GM19372 (cell line): Measurements from ENCODE around the gene CEACAM1.
"Not testable (repeated sequence)": the region's sequence is repeated elsewhere in the genome, so short reads cannot be mapped to it uniquely, and the experiment has no call there.

ENCODE experiments used
- ATAC-seq: cut with Tn5 transposase; IDR thresholded peaks from one replicate; pipeline ENCODE4 v1.9.1; 2021; ENCODE audit warnings: mild to moderate bottlenecking, low read depth, moderate library complexity; ENCODE audit not compliant: unreplicated experiment

The CEACAM1 gene

DNA sequence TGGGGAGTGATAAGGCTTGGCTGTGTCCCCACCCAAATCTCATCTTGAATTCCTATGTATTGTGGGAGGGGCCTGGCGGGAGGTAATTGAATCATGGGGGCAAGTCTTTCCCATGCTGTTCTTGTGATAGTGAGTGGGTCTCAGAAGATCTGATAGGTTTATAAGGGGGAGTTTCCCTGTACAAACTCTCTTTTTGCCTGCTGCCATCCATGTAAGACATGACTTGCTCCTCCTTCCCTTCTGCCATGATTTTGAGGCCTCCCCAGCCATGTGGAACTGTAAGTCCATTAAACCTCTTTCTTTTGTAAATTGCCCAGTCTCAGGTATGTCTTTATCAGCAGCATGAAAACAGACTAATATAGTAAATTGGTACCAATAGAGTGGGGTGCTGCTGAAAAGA lies 20.8 kb upstream of the CEACAM1 start:
- ATAC-seq, result not testable (repeated sequence)

DNA sequence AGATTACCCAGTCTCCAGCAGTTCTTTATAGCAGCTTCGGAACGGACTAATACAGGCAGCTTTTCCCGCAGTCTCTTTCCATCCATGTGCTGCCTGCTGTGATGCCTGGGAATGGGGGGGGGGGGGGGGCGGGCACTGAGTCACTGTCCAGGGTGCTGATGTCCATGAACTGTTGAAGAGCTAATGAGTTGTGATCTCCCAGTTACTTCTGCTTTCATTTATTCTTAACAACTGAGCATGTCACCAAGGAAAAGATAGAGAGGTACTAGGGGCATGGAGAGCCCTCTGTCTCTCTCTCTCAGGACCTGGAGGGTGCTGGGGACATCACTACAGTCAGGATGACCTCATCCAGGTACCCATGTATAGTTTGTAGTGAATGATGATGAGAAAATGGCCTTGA lies 20.3 kb upstream of the CEACAM1 start:
- ATAC-seq, result no peak

DNA sequence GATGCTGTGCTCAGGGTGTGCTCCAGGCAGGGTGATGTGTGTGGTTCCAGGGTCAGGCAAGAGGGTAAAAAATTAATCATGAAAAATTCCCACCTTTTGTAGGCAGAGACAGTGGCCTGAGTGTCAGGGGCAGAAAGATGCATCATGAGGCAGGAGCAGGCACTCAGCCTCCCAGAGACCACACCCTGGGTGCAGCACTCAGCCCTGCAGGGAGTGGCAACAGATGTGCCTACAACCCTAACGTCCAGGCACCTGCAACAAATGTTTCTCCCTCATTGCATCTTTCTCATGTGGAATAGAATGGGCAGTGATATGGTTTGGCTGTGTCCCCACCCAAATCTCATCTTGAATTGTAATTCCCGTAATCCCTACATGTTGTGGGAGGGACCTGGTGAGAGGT lies 19.6 kb upstream of the CEACAM1 start:
- ATAC-seq, result no peak

DNA sequence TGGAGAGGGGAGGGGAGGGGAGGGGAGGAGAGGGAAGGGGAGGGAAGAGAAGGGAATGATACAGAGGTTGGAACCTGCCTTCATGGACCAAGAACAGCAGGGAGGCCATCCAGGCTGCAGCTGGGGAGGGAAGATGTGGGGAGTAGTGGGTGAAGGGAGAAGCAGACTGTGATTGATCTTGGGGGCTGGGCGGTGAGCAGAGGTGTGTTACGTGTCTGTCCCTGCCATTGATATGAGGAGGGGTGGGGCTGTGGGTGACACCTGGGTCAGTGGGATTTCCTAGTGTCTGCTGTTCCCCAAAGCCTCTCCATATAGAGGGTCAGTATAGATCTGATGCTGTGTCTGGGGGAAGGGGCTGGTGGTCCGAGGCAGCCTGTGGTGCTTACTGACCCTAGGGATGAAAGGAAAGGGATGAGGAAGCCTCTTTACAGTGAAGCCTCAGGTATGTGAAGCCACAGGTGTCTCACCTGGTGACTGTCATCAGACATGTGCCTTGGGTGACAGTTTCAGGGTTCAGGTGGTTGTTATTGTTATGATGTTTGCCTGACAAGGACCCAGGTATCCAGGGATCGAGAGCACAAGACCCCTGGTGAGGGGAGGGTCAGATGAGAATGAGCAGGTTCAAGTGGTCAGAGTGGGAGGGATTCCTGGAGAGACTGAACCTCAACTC lies 18.7 kb upstream of the CEACAM1 start:
- no peak for ATAC-seq

DNA sequence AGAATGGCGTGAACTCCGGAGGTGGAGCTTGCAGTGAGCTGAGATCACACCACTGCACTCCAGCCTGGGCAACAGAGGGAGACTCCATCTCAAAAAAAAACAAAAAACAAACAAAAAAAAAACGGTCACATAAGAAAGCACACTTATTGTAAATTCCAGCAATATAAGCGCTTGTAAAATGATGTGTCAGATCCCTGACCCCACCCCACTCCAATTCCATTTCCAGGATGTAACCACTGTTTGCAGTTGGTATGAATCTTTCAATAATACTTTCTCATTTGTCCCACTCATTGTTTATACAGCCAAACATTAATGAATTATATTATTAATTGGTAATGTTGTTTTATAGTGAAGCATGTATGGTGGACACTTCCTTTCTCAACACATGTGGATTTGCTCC lies 15.9 kb upstream of the CEACAM1 start:
- ATAC-seq, result no peak

DNA sequence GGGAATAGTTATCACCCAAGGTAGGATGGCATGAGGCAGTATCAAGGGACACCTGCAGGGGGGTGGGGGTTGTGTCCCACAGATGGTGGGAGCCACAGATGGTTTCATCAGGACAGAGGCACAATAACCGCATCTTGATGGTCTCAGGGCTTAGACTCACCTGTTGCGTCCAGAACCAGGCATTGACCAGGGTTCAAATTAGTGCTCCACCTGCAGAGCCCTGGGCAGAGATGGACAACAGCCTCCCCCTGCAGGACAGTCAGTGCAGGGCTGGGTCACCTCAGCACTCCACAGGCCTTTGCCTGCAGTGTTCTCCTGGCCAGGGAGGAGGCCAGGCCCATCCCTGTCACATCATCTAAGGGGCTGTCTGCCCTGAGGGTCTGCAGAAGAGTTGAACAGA lies 14.5 kb upstream of the CEACAM1 start:
- ATAC-seq, result no peak

DNA sequence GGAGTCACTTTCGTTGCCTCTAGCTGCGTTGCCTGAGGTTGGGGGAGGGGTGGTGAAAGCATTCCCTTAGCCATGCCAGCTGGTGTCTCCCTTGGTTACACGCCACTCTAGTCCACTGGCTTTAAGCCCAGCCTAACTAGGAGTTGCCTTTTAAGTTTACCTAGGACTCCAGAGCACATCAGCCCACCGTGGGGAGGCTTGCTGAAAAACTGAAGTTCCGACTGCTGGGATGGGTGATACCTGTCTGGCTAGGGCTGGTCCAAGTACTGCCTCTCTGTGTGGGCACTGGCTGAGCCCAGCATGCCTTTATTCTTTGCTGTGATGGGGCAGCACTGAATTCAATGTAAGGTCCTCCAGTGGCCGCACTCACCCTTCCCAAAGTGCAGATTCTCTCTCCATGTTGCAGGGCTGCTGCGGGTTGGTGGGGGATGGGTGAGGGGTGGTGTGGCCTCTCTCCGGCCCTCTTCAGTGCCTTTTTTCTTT lies 11.8 kb upstream of the CEACAM1 start:
- ATAC-seq, result no peak

DNA sequence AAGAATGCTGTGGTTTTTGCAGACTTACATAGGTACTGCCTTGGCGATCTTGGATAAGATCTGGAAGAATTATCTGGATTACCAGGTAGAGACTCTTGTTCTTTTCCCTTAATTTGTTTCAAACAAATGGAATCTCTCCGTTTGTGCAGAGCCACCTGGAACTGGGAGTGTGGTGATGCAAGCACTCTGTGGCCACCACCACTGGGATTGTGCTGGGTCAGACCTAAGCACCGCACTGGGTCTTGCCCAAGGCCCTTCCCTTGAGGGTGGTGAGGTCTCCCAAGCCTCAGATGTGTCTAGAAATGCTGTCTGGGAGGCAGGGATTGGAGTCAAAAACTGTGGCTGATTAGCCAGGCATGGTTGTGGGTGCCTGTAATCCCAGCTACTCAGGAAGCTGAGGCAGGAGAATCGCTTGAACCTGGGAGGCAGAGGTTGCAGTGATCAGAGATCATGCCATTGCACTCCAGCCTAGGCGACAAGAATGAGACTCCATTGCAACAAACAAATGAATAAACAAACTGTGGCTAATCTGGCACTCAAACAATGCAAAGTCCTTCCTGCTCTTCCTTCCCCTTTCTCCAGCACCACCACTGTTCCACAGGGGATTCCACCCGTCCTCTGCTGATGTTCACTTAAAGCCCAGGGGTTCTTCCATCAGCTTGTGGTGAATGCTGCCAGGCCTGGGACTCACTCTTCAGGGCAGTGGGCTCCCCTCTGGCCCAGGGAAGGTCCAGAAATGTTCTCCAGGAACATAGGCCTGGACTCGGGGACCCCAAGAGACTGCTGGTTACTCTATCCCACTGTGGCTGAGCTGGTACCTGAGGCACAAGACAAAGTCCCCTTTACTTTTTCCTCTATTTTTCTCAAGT lies 10.8 kb upstream of the CEACAM1 start:
- no peak for ATAC-seq

DNA sequence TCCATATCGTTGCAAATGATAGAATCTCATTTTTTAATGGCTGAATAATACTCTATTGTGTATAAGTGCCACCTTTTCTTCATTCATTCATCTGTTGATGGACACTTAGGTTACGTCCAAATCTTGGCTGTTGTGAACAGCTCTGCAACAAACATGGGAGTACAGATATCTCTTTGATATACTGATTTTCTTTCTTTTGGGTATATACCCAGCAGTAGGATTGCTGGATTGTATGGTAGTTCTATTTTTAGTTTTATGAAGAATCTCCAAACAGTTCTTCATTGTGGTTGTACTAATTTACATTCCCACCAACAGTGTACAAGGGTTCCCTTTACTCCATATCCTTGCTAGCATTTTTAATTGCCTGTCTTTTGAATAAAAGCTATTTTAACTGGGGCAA lies 7.0 kb upstream of the CEACAM1 start:
- not testable (repeated sequence) for ATAC-seq

DNA sequence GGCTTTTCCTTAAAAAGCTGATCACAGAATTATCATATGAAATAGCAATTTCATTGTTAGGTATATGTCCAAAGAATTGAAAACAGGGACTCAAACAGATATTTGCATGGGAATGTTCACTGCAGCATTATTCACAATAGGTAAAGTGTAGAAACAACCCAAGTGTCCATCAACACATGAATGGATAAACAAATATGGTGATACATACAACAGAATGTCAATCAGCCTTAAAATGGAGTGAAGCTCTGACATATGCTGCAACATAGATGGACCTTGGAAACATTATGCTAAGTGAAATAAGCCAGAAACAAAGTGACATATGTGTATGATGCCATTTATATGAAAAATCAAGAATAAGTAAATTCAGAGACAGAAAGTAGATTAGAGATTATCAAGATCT lies 6.1 kb upstream of the CEACAM1 start:
- ATAC-seq, result no peak

DNA sequence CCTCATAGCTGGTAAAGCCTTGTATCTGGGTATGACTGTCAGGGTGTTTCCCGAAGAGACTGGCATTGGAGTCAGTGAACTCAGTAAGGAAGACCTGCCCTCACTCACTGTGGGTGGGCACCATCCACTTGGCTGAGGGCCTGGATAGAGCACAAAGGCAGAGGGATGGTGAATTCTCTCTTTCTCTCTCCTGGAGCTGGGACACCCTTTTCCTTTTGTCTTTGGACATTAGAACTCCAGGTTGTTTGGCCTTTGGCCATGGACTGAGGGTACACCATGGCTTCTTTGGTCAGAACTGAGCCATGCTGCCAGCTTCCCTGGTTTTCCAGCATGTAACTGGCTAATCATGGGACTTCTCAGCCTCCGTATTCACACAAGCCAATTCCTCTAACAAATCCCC lies 4.6 kb upstream of the CEACAM1 start:
- ATAC-seq, result no peak

DNA sequence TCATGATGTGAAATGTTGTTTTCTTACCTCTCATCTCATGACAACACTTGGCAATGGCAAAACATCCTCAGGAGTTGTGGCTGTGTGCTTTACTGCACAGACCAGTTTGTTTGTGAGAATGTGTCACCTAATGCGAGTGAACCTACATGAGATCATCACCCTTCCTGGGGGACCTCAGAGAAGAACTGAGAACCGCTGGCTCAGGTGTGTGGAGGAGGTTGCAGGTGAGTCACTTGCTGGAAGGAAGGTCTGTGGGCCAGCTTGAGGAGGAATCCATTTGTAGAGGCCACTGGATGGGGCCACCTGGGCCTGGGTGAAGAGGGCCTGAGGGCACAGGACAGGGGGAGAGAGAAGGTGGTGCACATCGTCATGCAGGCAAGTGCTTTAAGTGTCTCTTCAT lies 3.0 kb upstream of the CEACAM1 start:
- no peak for ATAC-seq

DNA sequence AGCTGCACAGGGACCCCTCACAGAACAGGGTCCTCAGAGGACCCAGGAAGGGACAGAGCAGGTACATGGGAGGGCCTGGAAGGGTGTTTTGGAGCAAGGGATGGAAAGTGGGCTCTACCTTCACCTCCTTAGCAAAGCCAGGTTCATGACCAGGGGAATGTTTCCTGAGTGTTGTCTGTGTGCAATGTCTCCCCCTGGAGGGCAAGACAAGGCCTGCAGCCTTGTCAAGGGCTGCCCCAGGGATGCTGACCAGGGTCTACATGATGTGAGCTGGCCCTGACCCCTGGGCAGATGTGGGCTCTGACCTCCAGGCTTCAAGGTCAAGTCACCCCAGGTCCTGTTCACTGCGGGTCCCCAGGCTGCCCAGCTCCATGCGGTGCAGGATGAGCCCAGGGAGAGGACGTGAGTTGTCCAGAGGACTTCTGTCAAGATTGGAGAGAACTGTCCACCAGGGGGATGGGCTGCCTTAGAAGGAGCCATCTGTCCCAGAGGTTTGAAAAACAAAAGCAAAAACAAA lies 1.0 kb upstream of the CEACAM1 start:
- ATAC-seq, result no peak

DNA sequence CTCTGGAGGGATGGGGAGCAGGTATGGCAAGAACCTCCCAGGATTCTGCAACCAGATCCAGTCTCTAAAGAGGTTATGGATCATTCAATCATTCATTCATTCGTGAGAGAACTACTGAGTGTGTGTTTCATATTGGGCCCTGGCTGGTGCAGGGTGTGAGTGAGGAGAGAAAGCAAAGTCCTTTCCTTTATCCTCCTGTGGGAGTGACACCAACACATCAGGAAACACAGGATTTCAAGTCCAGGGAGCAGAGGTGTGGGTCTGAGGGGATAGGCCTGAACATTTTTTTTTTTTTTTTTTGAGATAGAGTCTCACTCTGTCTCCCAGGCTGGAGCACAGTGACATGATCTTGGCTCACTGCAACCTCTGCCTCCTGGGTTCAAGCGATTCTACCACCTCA lies 3.3 kb downstream of the CEACAM1 start:
- ATAC-seq, result no peak

DNA sequence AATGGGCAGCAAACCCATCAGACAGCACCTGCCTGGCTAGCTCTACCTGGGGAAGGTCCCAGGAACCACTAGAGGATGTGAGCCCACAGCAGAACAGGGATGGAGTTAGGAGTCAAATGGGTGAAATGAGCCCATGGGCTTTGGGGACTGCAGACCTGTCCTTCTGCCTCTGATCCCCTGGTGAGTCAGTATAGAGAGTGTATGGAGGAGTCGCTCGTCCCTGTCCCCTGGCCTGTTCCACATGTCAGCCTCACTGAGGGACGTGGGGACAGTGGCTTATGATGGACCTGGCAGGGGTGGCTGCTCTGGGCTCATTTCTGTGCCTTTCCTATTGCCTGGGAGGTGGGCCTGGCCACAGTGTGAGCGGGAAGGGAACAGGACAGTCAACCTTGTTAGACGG lies 4.0 kb downstream of the CEACAM1 start:
- ATAC-seq, result no peak

DNA sequence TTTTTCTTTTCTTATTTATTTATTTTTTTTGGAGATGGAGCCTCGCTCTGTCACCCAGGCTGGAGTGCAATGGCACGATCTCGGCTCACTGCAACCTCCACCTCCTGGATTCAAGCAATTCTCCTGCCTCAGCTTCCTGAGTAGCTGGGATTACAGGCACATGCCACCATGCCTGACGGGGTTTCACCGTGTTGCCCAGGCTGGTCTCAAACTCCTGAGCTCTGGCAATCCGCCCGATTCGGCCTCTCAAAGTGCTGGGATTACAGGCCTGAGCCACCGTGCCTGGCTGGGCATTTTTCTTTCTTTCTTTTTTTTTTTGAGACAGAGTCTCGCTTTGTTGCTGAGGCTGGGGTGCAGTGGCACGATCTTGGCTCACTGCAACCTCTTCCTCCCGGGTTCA lies 6.0 kb downstream of the CEACAM1 start:
- not testable (repeated sequence) for ATAC-seq

DNA sequence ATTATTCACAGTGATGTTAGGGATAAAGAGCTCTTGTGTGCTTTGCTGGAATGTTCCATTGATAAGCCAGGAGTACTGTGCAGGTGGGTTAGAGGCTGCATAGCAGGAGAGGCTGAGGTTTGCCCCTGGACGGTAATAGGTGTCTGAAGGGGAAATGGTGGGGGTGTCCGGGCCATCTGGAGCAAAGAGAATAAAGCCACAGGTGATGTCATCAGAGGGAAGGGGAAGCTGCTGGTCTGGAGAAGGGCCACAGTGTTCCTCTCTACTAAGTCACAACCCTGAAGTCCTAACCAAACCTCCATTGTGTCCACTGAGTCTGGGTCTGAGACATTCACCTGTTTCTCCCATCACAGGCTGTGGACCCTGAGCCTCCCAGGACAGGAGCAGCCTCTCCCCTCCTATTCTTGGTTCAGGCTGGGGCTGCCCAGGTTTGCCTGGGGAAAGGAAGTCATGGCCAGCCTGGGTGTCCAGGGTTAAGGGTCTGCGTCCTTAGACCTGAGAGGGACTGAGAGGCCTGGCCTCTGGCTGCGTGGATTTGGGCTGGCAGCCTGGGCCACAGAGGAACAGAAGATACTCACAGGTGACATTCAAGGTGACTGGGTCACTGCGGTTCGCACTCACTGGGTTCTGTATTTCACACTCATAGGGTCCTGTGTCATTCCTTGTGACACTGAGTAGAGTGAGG lies 6.8 kb downstream of the CEACAM1 start:
- ATAC-seq, result no peak

DNA sequence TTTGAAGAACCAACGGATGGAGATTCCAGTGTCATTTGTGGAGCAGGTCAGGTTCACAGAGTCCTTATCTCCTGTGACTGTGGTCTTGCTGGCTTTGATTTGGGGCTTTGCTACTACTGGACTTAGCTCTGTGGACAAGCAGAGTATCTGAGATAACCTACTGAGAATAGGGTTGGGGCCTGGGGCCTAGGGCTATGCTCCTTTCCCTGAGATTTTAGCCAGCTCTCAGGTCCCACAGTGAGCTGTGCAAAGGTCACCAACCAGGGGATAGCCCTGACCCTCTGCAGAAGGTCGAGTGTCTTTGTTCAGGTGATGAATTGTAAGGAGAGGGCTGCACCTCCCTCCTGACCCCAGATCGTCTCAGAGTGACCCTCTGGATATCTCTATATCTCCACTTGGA lies 9.2 kb downstream of the CEACAM1 start:
- no peak for ATAC-seq

DNA sequence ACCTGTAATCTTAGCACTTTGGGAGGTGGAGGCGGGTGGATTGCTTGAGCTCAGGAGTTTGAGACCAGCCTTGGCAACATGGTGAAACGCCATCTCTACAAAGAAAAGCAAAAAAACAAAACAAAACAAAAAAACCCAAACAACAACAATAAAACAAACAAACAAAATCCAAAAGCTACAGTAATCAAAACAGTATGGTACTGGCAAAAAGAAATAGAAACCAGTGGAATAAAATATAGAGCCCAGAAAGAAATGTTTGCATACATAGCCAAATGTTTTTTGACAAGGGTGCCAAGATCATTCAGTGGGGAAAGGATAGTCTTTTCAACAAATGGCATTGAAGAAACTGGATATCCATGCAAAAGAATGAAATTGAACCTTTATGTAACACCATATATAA lies 11.5 kb downstream of the CEACAM1 start:
- no peak for ATAC-seq

DNA sequence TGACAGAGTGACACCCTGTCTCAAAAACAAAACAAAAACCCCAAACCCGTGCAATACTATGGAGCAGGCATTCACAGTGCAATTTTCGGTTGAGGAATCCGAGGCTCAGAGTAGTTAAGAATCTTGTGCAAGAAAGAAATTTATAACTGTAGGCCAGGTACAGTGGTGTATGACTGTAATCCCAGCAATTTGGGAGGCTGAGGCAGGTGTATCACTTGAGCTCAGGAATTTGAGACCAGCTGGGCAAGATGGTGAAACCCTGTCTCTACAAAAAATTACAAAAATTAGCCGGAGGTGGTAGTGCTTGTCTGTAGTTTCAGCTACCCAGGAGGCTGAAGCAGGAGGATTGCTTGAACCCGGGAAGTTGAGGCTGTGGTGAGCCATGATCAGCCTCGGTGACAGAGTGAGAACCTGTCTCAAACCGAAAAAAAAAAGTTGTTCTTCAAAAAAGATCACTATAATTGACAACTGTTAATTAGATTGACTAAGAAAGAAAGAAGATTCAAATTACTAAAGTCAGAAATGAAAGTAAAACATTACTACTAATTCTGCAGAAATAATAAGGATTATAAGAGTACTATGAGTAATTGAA lies 12.9 kb downstream of the CEACAM1 start:
- no peak for ATAC-seq

DNA sequence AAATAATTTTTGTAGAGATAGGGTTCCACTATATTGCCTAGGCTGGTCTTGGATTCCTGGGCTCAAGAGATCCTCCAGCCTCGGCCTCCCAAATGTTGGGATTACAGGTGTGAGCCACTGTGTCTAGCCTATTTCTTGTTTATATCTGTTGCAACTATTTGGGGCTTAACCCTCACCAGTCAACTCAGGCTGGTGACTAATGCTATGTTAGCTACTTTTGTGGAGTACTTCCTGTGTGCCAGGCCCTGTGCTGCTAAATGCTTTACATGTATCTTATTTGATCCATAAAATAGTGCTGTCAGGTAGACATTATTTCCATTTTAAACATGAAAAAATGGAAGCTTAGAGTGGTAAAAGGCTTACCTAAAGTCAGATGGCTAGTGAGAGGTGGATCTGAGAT lies 13.8 kb downstream of the CEACAM1 start:
- no peak for ATAC-seq
